ENCODE data around the gene GPRC5B.

The GPRC5B gene

GRCh38 chr16:19874851-19875546 is 9.6 kb downstream of the GPRC5B start:
- Mint-ChIP-seq H3K27ac (no peak overlapping the region), H3K9me3 (no peaks in the 10 kb centered on the region), H3K4me1 (peaks cover 18% of the 10 kb centered on the region), H3K36me3 (ENCODE audit: low read depth) (peaks cover 32% of the 10 kb centered on the region), H3K4me3 (no peak overlapping the region), H3K27me3 (ENCODE audit: low read depth) (no peaks in the 10 kb centered on the region)
- TF ChIP-seq CTCF (IDR thresholded peaks at IDR 0.05; ENCODE audit: unreplicated experiment in 3 of 3) = no peak

GRCh38 chr16:19874026-19874425 is 10.6 kb downstream of the GPRC5B start:
- Mint-ChIP-seq H3K4me3 (no peak overlapping the region), H3K9me3 (no peaks in the 10 kb centered on the region), H3K27me3 (ENCODE audit: low read depth) (no peaks in the 10 kb centered on the region), H3K36me3 (ENCODE audit: low read depth) (peaks cover 37% of the 10 kb centered on the region), H3K27ac (no peak overlapping the region), H3K4me1 (peaks cover 12% of the 10 kb centered on the region)
- TF ChIP-seq CTCF (IDR thresholded peaks at IDR 0.05; ENCODE audit: unreplicated experiment in 3 of 3) = no peak

GRCh38 chr16:19872935-19873334 is 11.7 kb downstream of the GPRC5B start:
- Mint-ChIP-seq H3K4me3 (no peak overlapping the region), H3K36me3 (ENCODE audit: low read depth) (peaks cover 42% of the 10 kb centered on the region), H3K27ac (no peak overlapping the region), H3K9me3 (no peaks in the 10 kb centered on the region), H3K4me1 (peaks cover 11% of the 10 kb centered on the region), H3K27me3 (ENCODE audit: low read depth) (no peaks in the 10 kb centered on the region)
- TF ChIP-seq CTCF (IDR thresholded peaks at IDR 0.05; ENCODE audit: unreplicated experiment in 3 of 3) = no peak

DNA sequence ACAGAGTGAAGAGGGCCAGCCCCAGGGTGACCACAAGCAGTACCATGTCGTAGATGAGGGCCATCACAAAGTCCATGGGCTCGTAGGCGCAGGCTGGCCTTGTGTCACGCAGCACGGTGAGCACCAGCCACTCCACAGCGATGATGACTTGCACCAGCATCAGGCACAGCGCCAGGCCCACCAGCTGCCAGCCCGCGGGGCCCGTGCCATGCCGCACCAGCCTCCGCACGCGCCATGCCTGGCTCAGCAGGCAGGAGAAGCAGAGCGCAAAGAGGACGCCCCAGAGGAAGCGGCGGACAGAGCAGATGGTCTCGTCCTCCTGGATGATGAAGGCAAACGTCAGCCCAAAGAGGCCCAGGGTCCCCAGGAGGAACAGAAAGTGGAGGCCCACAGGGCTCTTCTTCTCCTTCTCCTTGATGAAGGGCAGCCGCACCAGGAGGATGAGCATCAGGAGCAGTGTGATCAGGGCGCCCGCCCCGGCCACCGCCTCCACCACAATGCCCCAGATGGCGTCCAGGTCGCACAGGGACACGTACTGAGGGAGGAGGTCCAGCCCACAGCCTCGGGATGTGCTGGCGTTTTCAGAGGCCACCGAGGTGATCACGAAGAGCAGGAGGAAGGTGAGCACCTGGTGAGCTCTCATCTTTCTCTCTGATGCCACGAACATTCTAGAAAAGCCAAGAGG is 12.3 kb downstream of the GPRC5B start:
- Mint-ChIP-seq H3K4me1 (peaks cover 11% of the 10 kb centered on the region), H3K36me3 (ENCODE audit: low read depth) (peaks cover 45% of the 10 kb centered on the region), H3K27ac (no peak overlapping the region), H3K9me3 (no peaks in the 10 kb centered on the region), H3K27me3 (ENCODE audit: low read depth) (no peaks in the 10 kb centered on the region), H3K4me3 (no peak overlapping the region)
- TF ChIP-seq CTCF (IDR thresholded peaks at IDR 0.05; ENCODE audit: unreplicated experiment in 3 of 3) = no peak

GRCh38 chr16:19871721-19872120 is 12.9 kb downstream of the GPRC5B start:
- Mint-ChIP-seq H3K27me3 (ENCODE audit: low read depth) (no peaks in the 10 kb centered on the region), H3K9me3 (no peaks in the 10 kb centered on the region), H3K27ac (no peak overlapping the region), H3K4me3 (no peak overlapping the region), H3K36me3 (ENCODE audit: low read depth) (peaks cover 50% of the 10 kb centered on the region), H3K4me1 (peaks cover 9% of the 10 kb centered on the region)
- TF ChIP-seq CTCF (IDR thresholded peaks at IDR 0.05; ENCODE audit: unreplicated experiment in 3 of 3) = no peak

DNA sequence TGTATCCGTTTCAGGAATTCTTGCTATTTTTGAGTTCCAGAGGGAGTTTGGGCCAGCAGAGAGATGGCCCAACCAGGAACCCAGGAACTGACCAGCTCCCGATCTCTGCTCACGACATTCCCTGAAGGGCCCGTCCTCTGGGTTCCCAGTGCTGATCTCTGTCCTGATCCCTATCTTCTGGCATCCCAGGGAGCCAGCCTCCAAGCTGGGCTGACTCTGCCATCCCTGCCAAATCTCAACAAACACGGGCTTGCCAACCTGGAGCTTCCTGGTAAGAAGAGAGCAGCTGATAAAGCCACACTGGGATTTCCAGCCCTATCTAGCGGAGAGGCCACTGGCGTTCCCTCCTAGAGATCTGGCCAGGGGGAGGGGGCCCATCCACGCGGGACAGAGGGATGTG is 16.2 kb downstream of the GPRC5B start:
- no peaks in the 10 kb centered on the region for H3K4me1 Mint-ChIP-seq
- no peaks in the 10 kb centered on the region for H3K9me3 Mint-ChIP-seq
- H3K27ac Mint-ChIP-seq = no peak overlapping the region
- no peak for TF ChIP-seq CTCF (IDR thresholded peaks at IDR 0.05; ENCODE audit: unreplicated experiment in 3 of 3)
- H3K4me3 Mint-ChIP-seq = no peak overlapping the region
- H3K27me3 Mint-ChIP-seq (ENCODE audit: low read depth) = no peaks in the 10 kb centered on the region
- peaks cover 54% of the 10 kb centered on the region for H3K36me3 Mint-ChIP-seq (ENCODE audit: low read depth)
